T-cell (primary cell): ENCODE measurements around the gene STX18. TPM values are rescaled to one million over a fixed set of nuclear protein-coding genes. Genes with fewer than 3 reads are reported as not detected.

ENCODE experiments used
- ATAC-seq, 4 experiments: fragments of 200-7000 bp in 3 of 4; fragments of 150-1000 bp in 1 of 4; cut with Tn5 transposase; replicated peaks in 1 of 4; 1 replicate in 3 of 4; 2 replicates in 1 of 4; pipeline ENCODE4 v1.10.0; 2021; ENCODE audit warnings: moderate library complexity in 3 of 4, mild to moderate bottlenecking in 2 of 4, moderate number of reproducible peaks in 1 of 4
- CTCF ChIA-PET, 2 donors: fragments of 300-600 bp; sonication (Branson Sonifier 250); formaldehyde crosslinking; loops; one replicate each; lab custom pipeline; 2022; ENCODE audit warnings: antibody characterized with exemption in 2 of 2; lab: Charles Lee
- POLR2A ChIA-PET, 2 donors: fragments of 300-600 bp; sonication (Branson Sonifier 250); formaldehyde crosslinking; loops; one replicate each; lab custom pipeline; 2022; ENCODE audit warnings: antibody characterized with exemption in 2 of 2; lab: Charles Lee
- DNase-seq, 35 experiments: peaks; one replicate each; pipeline versions ENCODE4 v3.0.0 to v3.0.0-alpha.2; 2013 to 2023
- H3K27ac ChIP-seq: one replicate; pipeline ENCODE4 v1.5.1; 2013; ENCODE audit warnings: low read length
- H3K27me3 ChIP-seq, 2 experiments: replicated peaks in 1 of 2; 1 replicate in 1 of 2; 2 replicates in 1 of 2; pipeline versions ENCODE4 v1.6.1 to v1.7.0; 2013; ENCODE audit warnings: low read length in 1 of 2, mixed read lengths in 1 of 2; ENCODE audit not compliant: control insufficient read depth in 2 of 2, insufficient read depth in 2 of 2; ENCODE audit errors: extremely low read depth in 1 of 2
- H3K36me3 ChIP-seq, 2 donors: 1 replicate in 1 of 2; 2 replicates in 1 of 2; pipeline versions ENCODE4 v1.6.1 to v1.7.0; 2013; ENCODE audit warnings: low read length in 1 of 2; ENCODE audit not compliant: control insufficient read depth in 2 of 2, insufficient read depth in 1 of 2; ENCODE audit errors: extremely low read depth in 1 of 2
- H3K4me1 ChIP-seq, 2 experiments: 1 replicate in 1 of 2; 2 replicates in 1 of 2; pipeline versions ENCODE4 v1.6.1 to v1.7.0; 2013; ENCODE audit warnings: low read length in 2 of 2, mixed read lengths in 1 of 2; ENCODE audit not compliant: insufficient read depth in 2 of 2, control insufficient read depth in 1 of 2; ENCODE audit errors: extremely low read depth in 1 of 2
- H3K4me3 ChIP-seq, 2 donors: 1 replicate in 1 of 2; 2 replicates in 1 of 2; pipeline versions ENCODE4 v1.5.1 to v1.7.0; 2013; ENCODE audit warnings: mild to moderate bottlenecking in 2 of 2, low read length in 1 of 2, moderate library complexity in 1 of 2; ENCODE audit not compliant: control insufficient read depth in 1 of 2; ENCODE audit errors: extremely low read depth in 1 of 2
- H3K9me3 ChIP-seq: 2 replicates; pipeline ENCODE4 v1.7.0; 2013
- H3K27ac Mint-ChIP-seq, 2 donors: one replicate each; pipeline ENCODE4 v1.8.0; 2020 to 2021; ENCODE audit warnings: mild to moderate bottlenecking in 2 of 2, mixed read lengths in 2 of 2
- H3K27me3 Mint-ChIP-seq, 2 donors: one replicate each; pipeline ENCODE4 v1.8.0; 2021 to 2022; ENCODE audit warnings: mixed read lengths in 2 of 2
- H3K36me3 Mint-ChIP-seq: one replicate; pipeline ENCODE4 v1.8.0; 2021; ENCODE audit warnings: mixed read lengths
- H3K4me1 Mint-ChIP-seq, 3 donors: one replicate each; pipeline ENCODE4 v1.8.0; 2020 to 2022; ENCODE audit warnings: mixed read lengths in 3 of 3, mild to moderate bottlenecking in 1 of 3
- H3K4me3 Mint-ChIP-seq, 3 donors: one replicate each; pipeline ENCODE4 v1.8.0; 2020 to 2022; ENCODE audit warnings: mild to moderate bottlenecking in 3 of 3, mixed read lengths in 3 of 3, moderate library complexity in 3 of 3
- H3K9me3 Mint-ChIP-seq, 3 donors: one replicate each; pipeline ENCODE4 v1.8.0; 2020 to 2022; ENCODE audit warnings: mixed read lengths in 3 of 3
- WGBS: methylation state at CpG from one replicate; pipeline ENCODE4 v1.1.5; 2013; ENCODE audit warnings: missing lambda C conversion rate; ENCODE audit not compliant: insufficient coverage; 5-methylcytosine and 5-hydroxymethylcytosine counted together
- total RNA-seq, 35 experiments: library from RNA in 6 of 35; stranded (reverse) in 6 of 35; fragments of 120-200 nt in 1 of 35; gene quantifications; one replicate each; pipeline versions ENCODE4 v1.2.1 to v1.2.4 and lab custom pipeline; 2013 to 2026

Gene STX18
- total RNA-seq, 5 donors from 2014 or later (not counting 1 experiment from before 2014, with no cell fraction given) = 19.7 to 24.2 (median 22.3) TPM

DNA sequence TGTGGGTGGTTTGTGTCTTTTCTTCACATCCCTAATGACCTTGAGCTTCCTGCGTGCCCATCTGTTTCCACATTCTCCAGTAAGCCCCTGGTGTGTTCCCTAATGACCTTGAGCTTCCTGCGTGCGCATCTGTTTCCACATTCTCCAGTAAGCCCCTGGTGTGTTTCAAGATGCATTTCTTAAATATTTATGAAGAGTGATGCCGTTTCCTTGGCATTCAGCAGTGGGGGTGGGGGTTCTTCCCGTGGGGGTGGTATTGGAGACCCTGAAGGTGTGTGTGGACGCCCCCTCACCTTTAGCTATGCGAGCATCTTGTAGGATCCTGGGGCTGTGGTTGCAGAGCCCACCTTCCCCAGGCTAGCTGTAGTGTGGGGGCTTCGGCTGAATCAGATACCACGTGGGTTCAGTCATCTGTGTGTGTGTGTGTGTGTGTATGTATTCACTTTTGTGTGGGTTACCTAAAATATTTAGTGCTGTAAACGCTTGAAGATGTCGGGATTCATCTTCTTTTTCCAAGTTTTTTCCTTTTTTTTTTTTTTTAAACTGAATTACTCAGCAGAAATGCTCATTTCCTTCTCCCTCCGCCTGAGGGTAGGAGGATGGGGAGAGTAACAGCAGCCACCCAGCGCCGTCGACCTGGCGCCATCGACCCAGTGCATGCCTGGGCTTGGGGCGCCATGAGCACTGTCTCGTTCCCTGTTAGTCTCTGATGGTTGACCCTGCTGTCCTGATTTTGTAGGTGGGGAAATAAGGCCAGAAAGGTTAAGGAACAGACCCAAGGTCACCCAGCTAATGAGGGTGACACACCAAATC lies 145.0 kb downstream of the STX18 start:
- Histone ChIP-seq H3K36me3 (peaks cover 0 to 11% of the 10 kb centered on the region in 2 donors), H3K27ac (no peak overlapping the region), H3K9me3 (no peaks in the 10 kb centered on the region), H3K27me3 (peaks cover 0 to 8% of the 10 kb centered on the region in 2 experiments), H3K4me3 (no peak overlapping the region), H3K4me1 (no peaks in the 10 kb centered on the region)
- Mint-ChIP-seq H3K4me3 (no peak overlapping the region), H3K27me3 (peaks cover 0 to 5% of the 10 kb centered on the region in 2 donors), H3K36me3 (peaks cover 23% of the 10 kb centered on the region), H3K9me3 (no peaks in the 10 kb centered on the region), H3K27ac (no peak overlapping the region), H3K4me1 (peaks cover 0 to 7% (median 0%) of the 10 kb centered on the region in 3 donors)
- ATAC-seq (no peak), DNase-seq (no peak)
- WGBS = 71% methylated on average over 9 of the region's 19 CpGs
- ChIA-PET CTCF (no interaction called here), POLR2A (no interaction called here)

- CTCF ChIA-PET = interaction anchor here in 1 of 2 donors (0.6 kb wide), 1 partner anchor 150 kb away, joined by 4 read pairs; no protein-coding TSS in a partner anchor
- no peaks in the 10 kb centered on the region for H3K4me1 ChIP-seq
- no peaks in the 10 kb centered on the region for H3K9me3 Mint-ChIP-seq
- no peak for ATAC-seq
- no peak overlapping the region for H3K4me3 Mint-ChIP-seq
- H3K9me3 ChIP-seq = no peaks in the 10 kb centered on the region
- peaks cover 0 to 5% of the 10 kb centered on the region in 2 donors for H3K27me3 Mint-ChIP-seq
- peaks cover 0 to 7% (median 0%) of the 10 kb centered on the region in 3 donors for H3K4me1 Mint-ChIP-seq
- H3K36me3 ChIP-seq = peaks cover 0 to 11% of the 10 kb centered on the region in 2 donors
- 71% methylated on average over 22 of the region's 26 CpGs for WGBS
- no peak overlapping the region for H3K27ac Mint-ChIP-seq
- POLR2A ChIA-PET = no interaction called here
- no peak overlapping the region for H3K4me3 ChIP-seq
- DNase-seq = no peak
- H3K27ac ChIP-seq = no peak overlapping the region
- H3K36me3 Mint-ChIP-seq = peaks cover 27% of the 10 kb centered on the region
- peaks cover 0 to 8% of the 10 kb centered on the region in 2 experiments for H3K27me3 ChIP-seq
These were observed 145.8 kb downstream of the STX18 start for GRCh38 chr4:4395849-4396627.

GRCh38 chr4:4395371-4395770 lies 146.5 kb downstream of the STX18 start:
- Histone ChIP-seq H3K36me3 (peaks cover 0 to 11% of the 10 kb centered on the region in 2 donors), H3K27me3 (peaks cover 0 to 10% of the 10 kb centered on the region in 2 experiments), H3K4me3 (no peak overlapping the region), H3K27ac (no peak overlapping the region), H3K4me1 (no peaks in the 10 kb centered on the region), H3K9me3 (no peaks in the 10 kb centered on the region)
- peaks cover 0 to 5% of the 10 kb centered on the region in 2 donors for H3K27me3 Mint-ChIP-seq
- no peak for DNase-seq
- peaks cover 27% of the 10 kb centered on the region for H3K36me3 Mint-ChIP-seq
- no peak overlapping the region for H3K4me3 Mint-ChIP-seq
- WGBS = 85% methylated on average over 8 of the region's 9 CpGs
- ATAC-seq = no peak
- ChIA-PET CTCF (interaction anchor here in 1 of 2 donors (0.6 kb wide), 1 partner anchor 151 kb away, joined by 4 read pairs; no protein-coding TSS in a partner anchor), POLR2A (no interaction called here)
- peaks cover 0 to 7% (median 0%) of the 10 kb centered on the region in 3 donors for H3K4me1 Mint-ChIP-seq
- H3K9me3 Mint-ChIP-seq = no peaks in the 10 kb centered on the region
- H3K27ac Mint-ChIP-seq = no peak overlapping the region

- Histone ChIP-seq H3K9me3 (no peaks in the 10 kb centered on the region), H3K36me3 (peaks cover 0 to 11% of the 10 kb centered on the region in 2 donors), H3K4me1 (no peaks in the 10 kb centered on the region), H3K4me3 (no peak overlapping the region), H3K27me3 (peaks cover 0 to 15% of the 10 kb centered on the region in 2 experiments), H3K27ac (no peak overlapping the region)
- CTCF ChIA-PET = interaction anchor here in 1 of 2 donors (0.6 kb wide), 1 partner anchor 1604 kb away, joined by 3 read pairs; no protein-coding TSS in a partner anchor
- Mint-ChIP-seq H3K27ac (no peak overlapping the region), H3K36me3 (peaks cover 22% of the 10 kb centered on the region), H3K4me1 (peaks cover 0 to 8% (median 0%) of the 10 kb centered on the region in 3 donors), H3K27me3 (peaks cover 0 to 5% of the 10 kb centered on the region in 2 donors), H3K4me3 (no peak overlapping the region), H3K9me3 (no peaks in the 10 kb centered on the region)
- DNase-seq = no peak
- no peak for ATAC-seq
- POLR2A ChIA-PET = no interaction called here
- 80% methylated on average over 8 of the region's 9 CpGs for WGBS
These were observed 147.2 kb downstream of the STX18 start for GRCh38 chr4:4394644-4395043.

DNA sequence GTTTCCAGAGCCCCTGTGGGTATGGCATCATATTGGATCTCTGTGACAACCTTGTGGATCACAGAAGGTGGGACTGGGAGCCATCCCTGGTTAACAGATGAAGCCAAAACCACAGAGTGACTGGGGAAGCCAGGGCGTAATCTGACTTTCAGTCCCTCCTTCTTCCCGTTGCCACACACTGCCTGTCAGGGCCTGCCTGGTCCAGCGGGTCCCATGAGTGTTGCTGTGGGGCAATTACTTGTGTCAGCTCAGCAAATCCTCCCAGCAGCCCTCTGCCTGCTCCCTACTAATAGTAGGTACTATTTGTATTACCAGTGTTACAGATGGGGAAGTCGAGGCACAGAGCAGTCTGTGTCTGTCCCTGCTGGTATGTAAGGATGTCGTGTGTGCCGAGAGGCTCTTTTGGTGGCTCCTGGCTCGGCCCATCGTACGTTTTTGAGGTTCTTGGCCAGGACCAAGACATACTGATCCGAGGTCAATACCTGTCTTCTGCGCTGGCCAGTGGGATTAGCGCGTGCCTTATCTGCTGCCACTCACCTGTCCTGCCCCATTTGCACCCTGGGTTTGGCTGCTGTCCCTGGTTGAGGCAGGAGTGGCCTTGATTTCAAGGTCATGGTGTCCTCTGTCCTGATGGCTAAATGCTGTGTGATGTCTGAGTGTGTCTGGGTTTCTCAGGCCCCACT lies 149.2 kb downstream of the STX18 start:
- ATAC-seq = no peak
- DNase-seq = no peak
- CTCF ChIA-PET = no interaction called here
- H3K27ac Mint-ChIP-seq = no peak overlapping the region
- Histone ChIP-seq H3K36me3 (peaks cover 0 to 11% of the 10 kb centered on the region in 2 donors), H3K27ac (no peak overlapping the region), H3K4me1 (peaks cover 0 to 10% of the 10 kb centered on the region in 2 experiments), H3K27me3 (peaks cover 0 to 23% of the 10 kb centered on the region in 2 experiments), H3K9me3 (no peaks in the 10 kb centered on the region), H3K4me3 (no peak overlapping the region)
- H3K36me3 Mint-ChIP-seq = peaks cover 13% of the 10 kb centered on the region
- H3K4me3 Mint-ChIP-seq = no peak overlapping the region
- POLR2A ChIA-PET = no interaction called here
- peaks cover 4 to 13% of the 10 kb centered on the region in 2 donors for H3K27me3 Mint-ChIP-seq
- WGBS = 86% methylated on average over 12 of the region's 13 CpGs
- no peaks in the 10 kb centered on the region for H3K9me3 Mint-ChIP-seq
- peaks cover 5 to 17% (median 8%) of the 10 kb centered on the region in 3 donors for H3K4me1 Mint-ChIP-seq

DNA sequence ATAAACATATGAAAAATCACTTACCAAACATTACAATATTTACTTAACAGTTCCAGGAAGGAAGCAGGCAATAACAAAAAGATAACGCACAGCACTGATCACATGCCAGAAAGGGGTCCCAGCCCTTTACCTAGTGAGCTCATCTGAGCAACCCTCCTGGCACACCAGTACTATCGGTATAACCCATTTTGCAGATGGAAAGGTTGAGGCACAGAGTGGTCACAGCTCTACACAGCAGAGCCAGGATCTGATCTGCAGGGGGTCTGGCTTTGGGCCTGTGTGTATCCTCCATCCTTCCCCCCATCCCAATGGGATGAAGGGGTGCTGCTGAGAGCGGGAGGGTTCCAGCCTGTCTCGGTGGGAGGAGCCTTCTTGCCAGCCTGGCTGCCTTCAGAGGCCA lies 150.0 kb downstream of the STX18 start:
- H3K36me3 Mint-ChIP-seq = peaks cover 10% of the 10 kb centered on the region
- peaks cover 5 to 17% (median 8%) of the 10 kb centered on the region in 3 donors for H3K4me1 Mint-ChIP-seq

More for the DNA sequence above, 150.0 kb downstream of the STX18 start:
- Histone ChIP-seq H3K27ac (no peak overlapping the region), H3K9me3 (no peaks in the 10 kb centered on the region), H3K36me3 (peaks cover 0 to 11% of the 10 kb centered on the region in 2 donors), H3K4me1 (peaks cover 2 to 12% of the 10 kb centered on the region in 2 experiments), H3K4me3 (no peak overlapping the region), H3K27me3 (peaks cover 0 to 25% of the 10 kb centered on the region in 2 experiments)
- H3K9me3 Mint-ChIP-seq = no peaks in the 10 kb centered on the region
- ATAC-seq = no peak
- ChIA-PET CTCF (no interaction called here), POLR2A (no interaction called here)
- no peak overlapping the region for H3K27ac Mint-ChIP-seq
- H3K27me3 Mint-ChIP-seq = peaks cover 4 to 13% of the 10 kb centered on the region in 2 donors
- no peak for DNase-seq
- no peak overlapping the region for H3K4me3 Mint-ChIP-seq
- WGBS = 75% methylated on average over 3 of the region's 4 CpGs
